Measurements from ENCODE around the gene CPXM1.
"Not testable (repeated sequence)": the region's sequence is repeated elsewhere in the genome, so short reads cannot be mapped to it uniquely, and the experiment has no call there.

The CPXM1 gene

DNA sequence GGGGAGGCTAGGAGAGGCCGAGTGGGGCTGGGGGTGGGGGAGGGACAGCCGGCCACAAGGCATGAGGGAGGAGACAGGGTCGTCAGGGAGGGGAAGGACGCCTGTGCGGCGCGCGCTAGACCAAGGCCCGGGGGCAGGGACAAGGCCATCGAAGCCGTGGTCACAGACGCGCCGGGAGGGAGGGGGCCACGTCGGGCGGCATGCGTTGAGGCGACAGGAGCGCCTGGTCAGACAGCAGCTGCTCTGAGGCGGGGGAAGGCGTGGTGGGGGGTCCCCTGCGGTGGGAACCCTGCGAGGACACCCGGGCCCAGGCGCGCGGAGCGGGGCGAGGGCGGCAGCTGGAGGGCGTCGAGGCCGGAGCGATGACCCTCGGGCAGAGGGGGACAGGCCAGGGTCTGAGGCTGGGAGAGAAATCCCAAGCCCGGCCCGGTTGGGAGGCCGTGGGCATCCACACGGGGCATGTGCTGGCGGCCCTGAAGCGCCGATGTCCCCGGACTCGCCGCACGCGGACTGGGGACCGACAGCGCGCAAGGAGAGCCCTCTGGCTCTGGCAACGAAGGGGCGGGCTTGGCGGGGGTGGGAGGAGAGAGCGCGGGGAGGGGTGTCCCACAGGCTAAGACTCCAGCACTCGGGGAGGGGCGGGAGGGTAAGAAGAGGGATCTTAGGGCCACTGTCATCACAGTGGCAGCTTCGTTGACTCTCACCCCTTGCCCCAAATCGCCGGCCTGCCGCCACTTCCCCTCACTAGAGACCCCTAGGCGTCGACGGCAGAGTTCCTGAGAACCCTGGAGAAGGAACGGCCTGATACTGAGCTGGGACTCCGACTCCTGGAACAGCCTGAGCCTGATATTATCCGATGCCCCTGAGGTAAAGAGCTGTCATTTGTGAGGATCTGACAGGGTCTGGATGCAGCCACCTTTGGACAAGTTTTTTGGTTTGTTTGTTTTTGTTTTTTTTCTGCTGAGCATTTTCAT is 20.8 kb upstream of the CPXM1 start:
- no peak for DNase-seq

DNA sequence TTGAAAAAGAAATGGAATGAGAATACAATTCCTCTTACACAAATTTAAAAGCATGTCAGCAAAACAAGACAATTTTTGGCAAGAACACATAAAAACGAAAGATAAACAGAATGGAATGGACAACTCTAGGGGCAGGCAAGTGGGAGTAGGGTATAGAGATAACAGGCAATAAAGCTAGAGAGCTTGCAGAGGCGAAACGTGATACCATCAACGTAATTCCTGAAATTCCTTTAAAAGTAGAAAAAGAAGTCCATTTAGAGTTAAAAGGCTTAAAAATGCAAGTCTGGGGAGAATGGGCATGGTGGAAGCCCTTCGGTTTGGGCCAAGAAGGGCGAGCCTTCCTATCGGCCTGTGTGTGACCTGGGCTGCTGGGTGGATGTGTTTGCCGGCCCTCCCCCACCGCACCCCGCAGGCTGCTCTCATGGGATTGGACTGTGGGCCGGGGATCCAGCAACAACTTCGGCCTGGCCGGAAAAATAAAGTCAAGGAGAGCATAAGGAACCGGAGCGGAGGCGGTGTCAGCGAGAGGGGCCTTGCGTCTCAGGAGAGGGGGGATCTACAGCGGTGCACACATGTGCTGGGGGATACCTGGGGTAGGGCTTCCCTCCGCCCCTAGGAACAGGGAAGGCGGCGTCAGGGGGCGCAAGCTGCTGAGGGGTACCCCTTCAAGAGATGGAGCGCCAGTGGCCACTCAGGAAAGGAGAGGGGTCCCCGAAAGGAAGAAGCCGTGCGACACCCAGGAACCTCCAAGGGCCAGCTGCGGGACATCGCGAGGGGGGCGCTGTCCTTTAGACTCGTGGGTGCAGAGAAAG is 19.9 kb upstream of the CPXM1 start:
- DNase-seq: no peak

DNA sequence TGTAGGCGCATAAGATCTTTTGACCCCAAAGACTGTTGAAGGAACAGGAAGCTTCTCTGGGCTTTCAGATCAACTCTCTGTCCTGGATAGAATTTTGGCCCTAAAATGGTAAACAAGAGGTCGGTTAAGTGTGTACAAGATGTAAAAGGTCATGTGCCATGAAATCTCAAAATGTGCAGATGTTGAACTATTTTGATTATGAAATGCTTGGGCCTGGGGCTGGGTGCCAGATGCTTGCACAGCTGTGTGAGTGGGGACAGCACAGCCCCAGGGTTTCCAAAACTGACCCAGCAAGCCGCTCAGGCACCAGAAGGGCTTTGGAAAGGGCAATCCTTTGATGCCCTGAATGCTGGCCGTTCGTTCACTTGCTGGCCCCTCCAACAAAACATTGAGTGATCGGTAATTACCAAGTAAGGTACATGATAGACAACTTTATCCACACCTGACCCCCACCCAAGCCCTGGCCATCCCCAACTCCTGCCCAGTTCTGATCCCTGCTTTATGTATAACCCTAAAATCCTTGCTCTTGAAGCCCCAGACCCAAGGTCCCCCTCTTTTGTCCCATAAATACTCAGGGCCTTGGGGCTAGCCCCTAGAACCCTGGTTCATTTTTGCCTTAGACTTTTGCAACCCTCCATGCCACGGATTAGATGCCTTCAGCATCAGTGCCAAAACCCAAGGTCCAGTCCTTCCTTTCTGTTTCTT is 17.6 kb upstream of the CPXM1 start:
- DNase-seq: no peak

DNA sequence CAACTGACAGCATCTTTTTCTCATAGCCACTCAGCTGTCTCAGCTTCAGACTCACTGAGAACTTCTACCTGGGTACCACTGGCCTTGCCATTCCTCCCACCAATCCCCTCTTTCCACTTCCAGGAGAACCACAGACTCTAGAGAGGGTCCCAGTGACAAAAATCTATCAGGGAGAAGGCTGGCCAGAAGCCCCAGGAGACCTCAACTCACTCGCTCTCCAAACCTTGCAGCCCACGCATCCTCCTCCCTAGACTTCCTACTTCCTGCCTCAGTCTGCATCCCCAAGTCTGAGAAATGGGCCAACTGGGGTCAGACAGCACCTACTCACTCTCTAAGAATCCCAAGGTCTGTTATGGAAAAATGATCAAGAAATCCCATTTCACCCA is 16.9 kb upstream of the CPXM1 start:
- DNase-seq: no peak

DNA sequence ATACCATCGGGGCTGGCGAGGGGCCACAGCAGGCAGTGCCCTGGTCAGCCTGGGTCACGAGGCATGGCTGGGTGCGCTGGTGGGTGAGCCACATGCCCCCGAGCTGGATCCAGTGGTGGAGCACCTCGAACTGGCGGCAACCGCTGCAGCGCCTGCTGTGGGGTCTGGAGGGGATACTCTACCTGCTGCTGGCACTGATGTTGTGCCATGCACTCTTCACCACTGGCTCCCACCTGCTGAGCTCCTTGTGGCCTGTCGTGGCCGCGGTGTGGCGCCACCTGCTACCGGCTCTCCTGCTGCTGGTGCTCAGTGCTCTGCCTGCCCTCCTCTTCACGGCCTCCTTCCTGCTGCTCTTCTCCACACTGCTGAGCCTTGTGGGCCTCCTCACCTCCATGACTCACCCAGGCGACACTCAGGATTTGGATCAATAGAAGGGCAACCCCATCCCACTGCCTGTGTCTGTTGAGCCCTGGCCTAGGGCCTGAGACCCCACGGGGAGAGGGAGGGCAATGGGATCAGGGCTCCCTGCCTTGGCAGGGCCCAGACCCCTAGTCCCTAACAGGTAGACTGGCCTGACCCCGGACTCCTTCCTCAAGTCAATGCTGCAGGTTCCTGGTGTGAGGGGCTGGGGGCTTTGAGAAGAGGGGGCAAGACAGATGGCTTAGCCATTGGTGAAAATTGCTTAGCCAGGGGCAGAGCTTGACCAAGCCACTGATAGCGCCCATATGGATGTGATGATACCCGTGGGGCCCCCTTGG is 16.3 kb upstream of the CPXM1 start:
- DNase-seq: no peak

DNA sequence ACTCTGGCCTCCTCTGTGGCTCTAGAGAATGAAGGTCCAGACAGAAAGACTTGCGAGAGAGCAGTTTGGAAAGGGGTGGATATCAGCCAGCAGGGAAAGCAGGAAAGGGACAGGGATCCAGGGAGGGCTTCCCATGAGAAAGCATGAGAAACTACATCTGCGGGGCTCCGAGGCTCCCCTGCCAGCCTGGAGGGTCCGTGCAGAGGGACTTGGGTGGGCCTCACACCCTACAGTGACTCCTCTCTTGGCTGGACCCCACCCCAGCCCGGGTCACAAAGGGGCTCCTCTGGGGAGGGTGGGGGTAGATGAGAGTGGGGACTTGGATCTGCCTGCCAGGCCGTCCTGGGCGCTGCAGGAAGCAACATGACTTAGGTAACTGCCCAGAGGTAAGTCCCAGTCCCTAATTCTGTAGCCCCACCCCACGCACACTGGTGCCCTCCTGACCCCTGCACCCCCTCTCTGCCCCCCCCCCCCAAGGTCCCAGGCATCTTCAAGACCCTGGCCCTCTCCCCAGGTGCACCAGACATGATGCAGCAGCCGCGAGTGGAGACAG is 15.7 kb upstream of the CPXM1 start, which contains the start of gene TMEM239:
TMEM239 (plus strand) TSS at position 335 of the 553 bp plus-strand sequence; CDS start at position 526, 191 bp downstream.
- DNase-seq: no peak

DNA sequence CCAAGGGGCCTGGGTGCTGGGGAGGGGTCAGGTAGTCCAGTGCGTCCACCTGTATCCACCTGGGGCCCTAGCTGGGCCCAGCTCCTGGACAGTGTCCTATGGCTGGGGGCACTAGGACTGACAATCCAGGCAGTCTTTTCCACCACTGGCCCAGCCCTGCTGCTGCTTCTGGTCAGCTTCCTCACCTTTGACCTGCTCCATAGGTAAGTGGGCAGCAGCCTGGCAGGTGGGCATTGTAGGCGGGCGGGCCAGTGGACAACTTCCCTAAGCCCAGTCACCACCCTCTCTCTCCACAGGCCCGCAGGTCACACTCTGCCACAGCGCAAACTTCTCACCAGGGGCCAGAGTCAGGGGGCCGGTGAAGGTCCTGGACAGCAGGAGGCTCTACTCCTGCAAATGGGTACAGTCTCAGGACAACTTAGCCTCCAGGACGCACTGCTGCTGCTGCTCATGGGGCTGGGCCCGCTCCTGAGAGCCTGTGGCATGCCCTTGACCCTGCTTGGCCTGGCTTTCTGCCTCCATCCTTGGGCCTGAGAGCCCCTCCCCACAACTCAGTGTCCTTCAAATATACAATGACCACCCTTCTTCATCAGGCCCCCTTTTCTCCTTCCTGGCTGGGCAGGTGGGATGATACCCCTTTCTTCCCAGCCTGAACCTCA is 14.9 kb upstream of the CPXM1 start:
- no peak for DNase-seq

DNA sequence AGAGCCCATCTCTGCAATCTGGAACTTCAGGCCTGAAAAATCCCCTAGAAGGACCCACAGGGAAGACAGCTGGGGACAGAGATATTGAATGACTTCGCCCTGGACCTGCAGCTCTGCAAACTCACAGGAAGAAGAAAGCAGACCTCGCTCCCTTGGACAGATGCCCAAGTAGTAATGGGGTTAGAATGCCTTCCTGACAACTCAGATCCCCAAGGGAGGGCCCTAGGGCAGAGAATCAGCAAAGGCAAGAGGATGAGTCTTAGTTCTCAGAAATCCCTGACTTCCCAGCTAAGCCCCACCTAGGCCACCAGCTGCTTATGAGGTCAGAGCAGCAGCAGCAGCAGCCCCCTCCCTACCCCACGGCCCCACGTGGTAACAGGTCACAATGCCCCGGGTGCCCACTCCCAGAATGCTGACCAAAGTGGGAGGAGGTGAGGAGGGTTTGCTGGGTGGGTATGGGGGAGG is 14.2 kb upstream of the CPXM1 start, which contains the start of gene C20orf141:
C20orf141 (plus strand) TSS at position 401 of the 465 bp plus-strand sequence. CDS start 198 bp downstream, outside the sequence.
- DNase-seq: no peak

DNA sequence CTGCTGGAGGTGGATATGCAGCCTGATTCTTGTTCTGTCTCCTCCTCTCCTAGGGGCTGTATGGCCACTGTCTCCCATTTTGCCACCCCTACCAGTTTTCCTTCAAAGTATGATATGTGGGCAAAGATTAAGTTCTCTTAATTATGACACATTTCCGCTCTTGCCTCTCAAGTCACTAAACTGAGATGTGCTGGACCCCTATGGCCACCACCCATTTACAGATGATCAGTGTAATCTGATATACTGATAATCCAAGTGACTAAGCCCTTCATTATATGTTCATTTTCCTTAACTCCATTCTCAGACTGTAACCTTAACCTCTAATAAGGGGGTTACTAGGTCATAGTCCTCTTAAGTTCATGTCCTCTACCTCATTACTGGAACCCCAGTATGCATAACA is 13.6 kb upstream of the CPXM1 start:
- no peak for DNase-seq

DNA sequence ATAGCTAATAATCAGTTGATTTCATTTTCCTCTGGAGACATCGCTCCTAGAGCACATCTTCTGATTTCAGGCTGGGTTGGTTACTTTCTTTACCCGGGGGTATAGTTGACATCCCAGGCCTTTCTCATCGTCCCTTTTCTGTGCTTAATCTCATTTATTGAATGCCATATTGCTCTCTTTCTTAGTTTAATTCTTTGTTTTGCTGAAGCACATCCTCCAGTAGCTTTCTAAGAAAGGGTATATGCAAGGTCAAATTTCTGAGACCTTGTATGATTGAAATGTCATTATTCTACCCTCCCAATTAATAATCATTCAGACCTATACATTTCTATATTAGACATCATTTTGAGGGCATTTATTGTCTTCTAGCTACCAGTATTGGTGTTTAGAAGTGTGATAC is 11.8 kb upstream of the CPXM1 start:
- no peak for DNase-seq

DNA sequence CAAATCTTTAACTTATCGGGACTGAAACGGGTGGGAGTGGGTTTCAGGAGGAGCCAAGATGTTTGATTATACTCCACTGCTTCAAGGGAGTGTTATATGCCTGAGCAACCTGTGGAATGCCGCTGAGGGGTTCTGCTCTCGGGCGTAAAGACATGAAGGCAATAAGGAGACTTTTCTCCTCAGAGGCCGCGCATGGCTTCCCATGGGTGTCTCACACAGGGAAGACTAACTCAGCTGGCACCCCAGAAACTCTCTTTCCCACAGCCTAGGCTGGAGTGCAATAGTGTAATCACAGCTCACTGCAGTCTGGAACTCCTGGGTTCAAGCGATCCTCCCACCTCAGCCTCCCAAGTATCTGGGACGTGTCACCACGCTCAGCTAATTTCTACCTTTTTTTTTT is 9.3 kb upstream of the CPXM1 start:
- DNase-seq: no peak

DNA sequence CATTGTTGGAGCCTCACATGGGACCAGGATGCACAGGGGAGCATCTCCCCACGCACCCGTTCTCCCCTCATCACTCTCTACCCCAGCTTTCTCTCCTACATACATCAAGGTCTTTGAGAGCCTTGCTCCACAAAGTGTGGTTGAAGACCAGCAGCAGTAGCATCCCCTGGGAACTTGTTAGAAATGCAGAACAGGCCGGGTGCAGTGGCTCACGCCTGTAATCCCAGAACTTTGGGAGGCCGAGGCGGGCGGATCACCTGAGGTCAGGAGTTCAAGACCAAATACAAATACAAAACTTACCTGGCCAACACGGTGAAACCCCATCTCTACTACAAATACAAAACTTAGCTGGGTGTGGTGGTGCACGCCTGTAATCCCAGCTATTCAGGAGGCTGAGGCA is 7.5 kb upstream of the CPXM1 start:
- DNase-seq: not testable (repeated sequence)

DNA sequence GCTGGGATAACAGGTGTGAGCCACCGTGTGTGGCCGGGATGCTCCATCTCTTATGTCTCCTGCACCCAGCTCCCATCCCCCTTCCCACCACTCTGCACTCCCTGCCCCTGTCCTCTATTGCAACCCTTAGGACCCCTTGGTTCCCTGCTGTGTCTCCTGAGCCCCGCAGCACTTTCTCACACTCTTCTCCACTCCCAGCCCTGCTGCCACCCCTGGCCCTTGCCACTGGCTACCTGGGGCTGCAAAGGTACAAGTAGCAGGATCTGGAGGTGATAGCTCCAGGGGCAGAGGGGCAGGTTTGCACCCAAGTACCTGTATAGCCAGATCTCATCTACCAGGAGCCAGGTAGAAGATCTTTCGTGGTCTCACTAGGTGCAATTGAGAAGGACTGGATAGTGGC is 6.6 kb upstream of the CPXM1 start:
- no peak for DNase-seq

DNA sequence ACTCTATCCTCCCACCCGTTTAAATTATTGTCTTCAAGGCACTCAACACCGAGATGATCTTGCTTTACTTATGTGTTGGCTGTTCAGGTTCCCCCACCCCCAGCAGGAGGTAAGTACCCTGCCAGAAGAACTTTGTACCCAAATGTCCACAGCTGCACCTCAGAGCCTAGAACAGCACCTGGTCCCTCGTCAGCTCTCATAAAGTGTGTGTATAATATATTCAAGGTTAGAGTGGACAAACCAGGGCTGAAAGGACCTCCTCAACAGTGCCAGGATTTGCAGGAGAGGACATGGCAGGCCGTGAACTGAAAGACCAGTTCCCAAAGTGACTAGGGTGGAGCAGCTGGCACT is 5.9 kb upstream of the CPXM1 start:
- no peak for DNase-seq

DNA sequence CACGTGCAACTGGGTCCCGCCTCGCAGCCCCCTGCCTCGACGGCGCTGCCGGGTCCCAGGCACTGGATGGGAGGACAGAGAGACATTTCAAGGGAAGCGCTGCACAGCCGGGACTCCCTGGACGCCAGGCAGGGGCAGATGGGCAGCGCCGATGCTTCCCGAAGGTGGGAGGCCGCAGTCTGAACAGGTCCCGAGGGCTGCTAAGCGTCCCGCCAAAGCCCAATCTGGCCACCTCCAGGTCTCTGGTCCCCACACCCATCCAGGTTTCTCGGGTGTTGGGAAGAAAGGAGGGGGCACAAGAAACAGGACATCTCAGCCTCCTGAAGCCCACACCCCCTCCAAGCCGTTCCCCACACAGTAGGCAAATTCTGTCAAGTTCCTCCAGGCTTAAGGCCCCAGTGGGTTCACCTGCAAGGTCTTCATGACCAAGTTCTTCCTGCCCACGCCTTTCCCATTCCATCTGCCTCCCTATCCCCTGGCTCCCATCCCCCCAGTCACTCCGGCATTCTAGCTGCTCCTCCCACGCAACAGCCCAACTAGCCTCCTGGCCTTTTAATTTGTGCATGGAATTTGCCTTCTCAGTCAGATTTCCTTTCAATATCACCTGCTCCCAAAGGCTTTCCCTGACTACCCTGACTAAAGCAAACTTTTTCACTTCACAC is 5.4 kb upstream of the CPXM1 start:
- no peak for DNase-seq

DNA sequence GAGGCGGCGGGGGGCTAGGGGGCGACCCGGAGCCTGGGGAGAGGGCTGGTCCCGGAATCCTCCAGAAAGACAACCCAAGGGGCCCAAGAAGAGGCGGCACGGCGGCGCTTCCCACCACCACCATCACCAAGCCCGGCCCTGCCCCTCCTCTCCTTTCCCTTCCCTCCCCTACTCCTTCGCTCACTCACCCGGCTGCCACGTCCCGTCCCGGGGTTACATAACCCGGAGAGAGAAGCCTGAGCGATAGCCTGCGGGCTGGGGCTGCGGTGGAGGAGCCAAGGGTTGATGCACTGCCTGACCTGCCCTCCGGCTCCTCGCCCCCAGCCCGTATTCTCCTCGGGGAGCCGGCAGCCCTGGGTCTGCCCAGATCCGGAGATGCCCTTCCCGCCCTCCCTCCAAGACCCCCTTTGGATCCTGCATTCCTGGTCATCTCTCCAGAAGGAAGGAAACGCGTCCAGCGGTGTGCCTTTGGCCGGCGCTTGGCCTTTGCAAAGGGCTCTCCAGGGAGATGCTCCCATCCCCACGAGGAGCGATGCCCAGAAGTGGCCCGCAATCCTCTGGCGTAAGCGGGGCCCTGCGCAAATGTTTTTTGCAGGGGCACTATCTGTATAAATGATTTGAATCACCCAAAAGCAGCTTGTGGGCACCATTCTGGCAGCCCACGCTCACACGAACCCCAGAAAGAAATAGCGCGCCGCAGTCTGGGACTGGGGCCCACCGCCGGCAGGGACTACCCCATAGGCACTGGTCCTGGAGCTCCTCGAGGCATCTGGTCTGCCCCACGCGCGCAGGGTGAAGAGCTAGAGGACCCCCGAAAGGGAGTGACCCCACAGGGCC is 4.6 kb upstream of the CPXM1 start:
- DNase-seq: no peak

DNA sequence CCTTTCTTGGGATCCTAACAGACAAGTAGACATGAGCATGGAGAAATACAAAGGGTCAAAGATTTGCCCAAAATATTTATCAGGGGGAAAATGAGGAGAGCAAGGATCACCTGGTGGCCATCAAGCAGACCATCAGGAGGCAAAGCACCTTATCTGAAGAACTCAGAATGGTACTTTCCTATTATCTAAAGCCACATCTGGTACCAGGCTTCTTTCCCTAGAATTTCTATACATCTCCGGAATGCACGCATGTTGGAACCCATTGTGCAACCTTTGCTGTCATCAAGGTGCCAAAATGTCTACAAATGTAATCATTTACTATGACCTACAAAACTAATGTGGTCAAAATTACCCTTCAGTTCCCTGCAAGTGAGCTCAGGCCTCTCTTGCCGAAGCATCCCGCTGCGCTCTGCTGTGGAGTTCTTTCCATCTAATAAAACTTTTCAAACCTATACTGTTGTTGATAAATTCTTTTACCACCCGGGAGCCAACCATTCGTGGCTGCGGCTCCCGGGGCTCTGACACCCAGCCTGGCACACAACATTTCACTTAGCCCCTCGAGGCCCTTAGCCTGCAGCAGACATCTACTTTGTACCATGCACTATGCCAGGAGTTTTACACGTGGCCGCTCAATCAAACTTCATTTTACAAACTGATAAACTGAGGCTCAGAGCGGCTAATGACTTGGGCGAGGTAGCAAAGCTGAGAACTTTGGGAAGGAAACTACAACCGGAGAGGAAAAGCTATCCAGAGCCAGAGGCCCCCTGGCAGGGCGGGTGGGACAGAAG is 3.8 kb upstream of the CPXM1 start:
- no peak for DNase-seq

DNA sequence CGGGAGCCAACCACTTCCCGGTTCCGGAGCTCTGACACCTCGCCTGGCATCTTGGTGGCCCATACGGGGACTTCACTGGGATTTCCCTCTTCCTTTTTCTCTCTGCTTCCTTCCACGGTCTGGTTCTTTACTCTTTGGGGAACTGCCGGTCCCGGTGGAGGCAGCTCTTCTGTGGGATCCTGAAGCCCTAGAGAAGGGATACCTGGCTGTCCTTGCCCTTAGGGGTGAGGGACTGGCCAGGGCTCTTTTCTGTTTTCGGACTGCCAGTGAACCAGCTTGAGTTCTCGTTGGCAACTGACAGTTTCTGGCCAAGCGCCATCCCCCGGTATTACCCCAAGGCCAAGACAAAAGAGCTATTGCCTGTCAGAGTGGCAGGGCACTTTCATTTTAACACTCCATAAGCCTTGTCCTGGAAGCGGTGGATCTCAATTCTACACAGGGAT is 880 bp upstream of the CPXM1 start:
- no peak for DNase-seq
